AG08396 (cell line): ENCODE measurements around the gene MPC2.

ENCODE experiments used
- DNase-seq: peaks from one replicate; pipeline ENCODE4 v3.0.0; 2012; ENCODE audit warnings: low spot score, mixed read lengths

Gene MPC2

GRCh38 chr1:167936930-167937708, at the start of gene MPC2:
Gene MPC2, minus strand, starts transcription at chr1:167937072. Its CDS starts 1,231 bp downstream, at chr1:167935841.
- DNase-seq = peak; percentile 74

- DNase-seq = no peak
Observed at GRCh38 chr1:167984886-167985489, 48.1 kb upstream of the MPC2 start.

DNA sequence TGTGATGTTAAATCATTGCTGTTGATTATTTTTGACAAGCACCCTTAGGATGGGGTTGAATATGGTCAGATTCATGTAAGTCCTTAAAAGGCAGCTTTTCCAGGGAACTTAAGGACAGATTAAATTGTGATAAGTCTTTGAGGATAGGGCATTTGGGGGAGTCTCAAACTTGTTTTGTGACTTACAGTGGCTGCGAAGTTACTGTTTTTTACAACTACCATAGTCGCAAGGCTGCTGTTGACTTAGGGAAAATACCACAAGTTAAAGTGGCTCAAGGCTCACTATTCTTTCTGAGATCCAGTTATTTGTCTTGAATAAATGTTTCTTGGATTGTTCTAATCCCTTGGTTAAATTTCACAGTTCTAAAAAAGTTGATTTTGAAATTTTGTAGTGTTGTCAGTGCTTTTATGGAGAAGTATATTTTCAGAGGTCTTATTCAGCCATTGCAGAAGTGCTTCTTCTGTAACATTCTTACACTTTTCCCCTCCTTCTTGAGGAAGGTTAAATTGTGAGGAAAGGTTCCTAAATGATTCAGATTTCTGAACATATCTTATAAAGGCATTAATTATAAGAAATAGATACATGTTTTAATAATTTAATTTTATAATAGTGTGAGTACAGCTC, 47.0 kb upstream of the MPC2 start:
- DNase-seq = no peak

DNA sequence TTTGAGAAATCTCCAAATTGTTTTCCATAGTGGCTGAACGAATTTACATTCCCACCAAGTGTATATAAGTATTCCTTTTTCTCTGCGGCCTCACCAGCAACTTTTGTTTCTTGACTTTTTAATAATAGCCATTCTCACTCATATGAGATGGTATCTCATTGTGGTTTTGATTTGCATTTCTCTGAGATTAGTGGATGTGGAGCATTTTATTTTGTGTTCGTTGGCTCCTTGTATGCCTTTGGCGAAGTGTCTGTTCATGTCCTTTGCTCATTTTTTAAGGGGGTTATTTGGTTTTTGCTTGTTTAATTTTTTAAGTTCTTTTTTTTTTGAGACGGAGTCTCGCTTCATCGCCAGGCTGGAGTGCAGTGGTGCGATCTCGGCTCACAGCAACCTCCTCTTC, 45.1 kb upstream of the MPC2 start:
- no peak for DNase-seq

DNA sequence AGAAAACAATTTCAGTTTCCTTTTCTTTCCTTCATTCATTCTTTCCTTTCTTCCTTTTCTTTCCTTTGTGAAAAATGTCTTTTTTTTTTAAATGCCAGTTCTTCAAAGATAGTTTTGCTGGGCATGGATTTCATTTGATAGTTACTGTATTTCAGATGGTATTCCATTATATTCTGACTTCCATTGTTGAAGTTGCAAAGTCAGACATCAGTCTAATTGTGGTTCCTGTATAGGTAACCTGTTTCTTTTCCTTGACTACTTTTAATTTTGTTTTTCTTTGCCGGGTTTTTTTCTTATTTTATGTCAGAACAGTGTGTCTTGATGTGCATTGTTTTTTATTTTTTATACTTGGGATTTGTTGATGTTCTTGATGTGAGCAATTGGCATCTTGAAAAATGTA, 40.4 kb upstream of the MPC2 start:
- DNase-seq = no peak

- DNase-seq = no peak
Observed at GRCh38 chr1:167974698-167975097, 37.8 kb upstream of the MPC2 start.

GRCh38 chr1:167973832-167974231, 37.0 kb upstream of the MPC2 start:
- DNase-seq = no peak

- DNase-seq = no peak
Observed at GRCh38 chr1:167968569-167968968, 31.7 kb upstream of the MPC2 start.

DNA sequence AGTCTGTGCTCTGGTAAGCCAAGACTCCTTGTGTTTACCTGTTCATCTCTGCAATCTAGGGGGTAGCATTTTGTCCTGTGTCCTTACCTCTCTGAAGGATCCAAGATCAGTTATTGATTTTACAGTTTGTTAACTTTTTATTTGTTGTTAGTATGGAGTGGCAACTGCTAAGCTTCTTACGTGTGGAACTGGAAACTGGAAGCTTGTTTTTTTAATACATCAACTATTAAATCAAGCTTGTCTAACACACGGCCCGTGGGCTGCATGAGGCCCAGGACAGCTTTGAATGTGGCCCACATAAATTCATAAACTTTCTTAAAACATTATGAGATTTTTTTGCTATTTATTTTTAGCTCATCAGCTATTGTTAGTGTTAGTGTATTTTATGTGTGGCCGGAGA, 29.2 kb upstream of the MPC2 start:
- no peak for DNase-seq

GRCh38 chr1:167964646-167965045, 27.8 kb upstream of the MPC2 start:
- DNase-seq = no peak

DNA sequence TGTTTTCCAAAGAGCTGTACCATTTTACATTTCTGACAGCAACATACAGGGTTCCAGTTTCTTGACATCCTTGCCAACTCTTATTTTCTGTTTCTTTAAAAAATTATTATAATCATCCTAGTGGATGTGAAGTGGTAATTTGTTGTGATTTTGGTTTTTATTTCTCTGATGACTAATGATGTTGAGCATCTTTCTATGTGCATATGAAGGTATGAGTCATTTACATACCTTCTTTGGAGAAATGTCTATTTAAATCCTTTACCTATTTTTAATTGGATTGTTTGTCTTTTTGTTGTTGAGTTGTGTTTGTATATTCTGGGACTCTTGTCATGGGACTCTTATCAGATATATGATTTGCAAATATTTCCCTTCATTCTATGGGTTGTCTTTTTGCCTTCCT, 20.8 kb upstream of the MPC2 start:
- DNase-seq = no peak

DNA sequence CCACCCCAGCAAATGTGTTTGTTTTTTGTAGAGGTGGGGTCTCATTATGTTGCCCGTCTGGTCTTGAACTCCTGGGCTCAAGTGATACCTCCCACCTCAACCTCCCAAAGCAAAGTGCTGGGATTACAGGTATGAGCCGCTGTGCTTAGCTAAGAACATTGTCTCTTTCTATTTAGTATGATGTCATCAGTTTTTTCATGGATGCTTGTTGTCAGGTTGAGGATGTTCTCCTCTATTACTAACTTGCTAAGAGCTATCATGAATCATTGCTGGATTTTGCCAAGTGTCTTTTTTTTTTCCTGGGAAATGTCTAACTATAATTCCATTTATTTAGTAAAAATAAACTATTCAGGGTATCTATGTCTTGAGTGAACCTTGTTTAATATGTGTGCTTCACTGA, 19.0 kb upstream of the MPC2 start:
- no peak for DNase-seq

- no peak for DNase-seq
Observed at GRCh38 chr1:167950569-167950968, 13.7 kb upstream of the MPC2 start.

- no peak for DNase-seq
Observed at GRCh38 chr1:167949785-167950184, 12.9 kb upstream of the MPC2 start.

- DNase-seq = no peak
Observed at GRCh38 chr1:167947733-167948132, 10.9 kb upstream of the MPC2 start.

- DNase-seq = no peak
Observed at GRCh38 chr1:167943541-167943940, 6.7 kb upstream of the MPC2 start.

DNA sequence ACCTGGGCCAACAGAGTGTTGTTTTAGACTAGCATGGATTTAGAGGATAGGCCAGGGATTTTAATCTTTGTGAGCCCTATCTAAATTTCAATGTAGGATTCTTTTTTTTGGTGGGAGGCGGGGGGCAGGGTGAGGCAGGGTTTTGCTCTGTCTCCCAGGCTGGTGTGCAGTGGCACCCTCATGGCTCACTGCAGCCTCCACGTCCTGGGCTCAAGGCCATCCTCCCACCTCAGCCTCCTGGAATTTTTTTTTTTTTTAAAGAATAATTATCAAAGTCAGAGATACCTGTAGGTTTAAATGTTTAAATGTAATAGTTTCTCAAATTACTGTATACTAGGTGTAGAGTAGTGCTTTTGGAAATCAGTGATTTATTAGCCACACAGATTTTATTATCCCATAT, 3.4 kb upstream of the MPC2 start:
- no peak for DNase-seq

DNA sequence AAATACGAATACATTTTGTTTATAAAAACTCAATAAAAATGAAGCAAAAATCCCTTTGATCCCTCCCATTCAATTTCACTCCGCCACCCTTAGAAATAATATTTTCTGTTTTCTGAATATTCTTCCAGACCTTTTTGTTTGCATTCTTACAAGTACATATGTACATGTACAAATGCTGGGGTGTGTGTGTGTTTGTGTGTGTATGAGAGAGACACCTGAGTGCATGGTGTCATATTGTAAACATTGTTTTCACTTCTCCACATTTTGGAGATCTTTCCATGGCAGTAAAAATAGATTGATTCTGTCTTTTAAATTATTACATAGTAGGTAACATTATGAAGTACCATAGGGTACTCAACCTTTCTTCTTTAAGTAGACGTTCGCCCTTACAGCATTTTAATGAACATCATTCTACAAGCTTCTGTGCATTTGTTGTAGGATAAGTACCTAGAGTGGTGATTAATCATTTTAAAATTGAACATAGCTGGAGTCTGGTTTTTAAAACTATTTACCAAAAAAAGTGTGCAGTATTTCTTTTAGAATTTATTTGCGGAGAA, 1.3 kb upstream of the MPC2 start:
- DNase-seq = no peak

DNA sequence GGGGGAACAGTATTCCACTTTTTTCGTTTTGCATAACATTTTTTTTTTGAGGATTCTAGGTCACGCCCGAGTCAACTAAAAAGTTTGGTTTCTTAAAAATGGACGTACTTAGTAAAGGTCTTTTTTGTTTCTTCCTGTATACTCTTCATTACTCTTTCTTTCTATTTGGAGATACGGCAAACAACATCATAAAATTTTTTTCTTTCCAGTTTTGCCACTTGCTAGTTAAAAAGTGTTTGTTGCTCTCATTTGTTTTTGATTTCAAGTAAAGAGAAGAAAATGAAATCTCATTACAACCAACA, 788 bp upstream of the MPC2 start:
- DNase-seq = no peak

DNA sequence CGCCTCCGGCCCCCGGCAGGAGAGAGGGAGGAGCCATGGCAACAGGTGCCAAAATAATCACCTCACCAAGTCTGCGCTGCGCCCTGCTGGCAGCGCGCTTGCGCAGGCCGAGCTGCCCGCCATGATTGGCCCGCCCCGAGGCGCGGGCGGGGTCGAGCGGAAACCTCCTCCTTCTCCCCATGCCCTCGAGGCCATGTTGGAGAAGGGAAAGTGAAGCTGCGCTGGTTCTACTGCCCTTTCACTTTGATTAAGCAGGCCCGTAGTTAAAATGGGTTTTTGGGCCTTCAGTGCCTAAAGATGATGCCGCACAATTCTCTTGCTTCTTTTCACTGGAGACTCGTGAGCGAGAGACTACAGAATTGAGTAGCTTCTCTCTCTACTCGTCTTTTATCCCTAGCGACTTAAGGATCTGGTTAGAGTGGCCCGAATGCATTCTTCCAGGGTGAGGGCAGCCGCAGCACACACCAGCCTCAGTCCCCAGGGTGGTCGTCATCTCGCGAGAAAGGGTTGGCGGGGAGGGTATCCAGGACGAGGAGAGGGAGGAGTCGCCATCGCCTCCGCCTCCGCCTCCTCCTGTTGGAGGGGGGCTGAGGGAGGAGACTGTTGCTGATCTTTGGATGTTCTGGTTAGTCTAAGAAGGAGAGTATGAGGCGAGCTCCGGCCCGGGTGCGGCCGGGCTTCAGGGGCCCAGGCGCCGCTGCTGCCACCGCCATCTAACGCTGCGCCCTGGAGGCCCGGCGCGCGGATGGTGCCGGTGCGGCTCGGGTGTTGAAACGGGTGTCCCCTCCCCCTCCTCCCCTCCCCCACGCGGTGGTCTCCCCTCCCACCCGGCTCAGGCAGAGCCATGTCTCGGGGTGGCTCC, 573 bp downstream of the MPC2 start, which contains the start of gene DCAF6:
DCAF6 (plus strand) TSS at position 616 of the 862 bp plus-strand sequence; CDS start at position 845, 229 bp downstream.
- peak; percentile 99 for DNase-seq

DNA sequence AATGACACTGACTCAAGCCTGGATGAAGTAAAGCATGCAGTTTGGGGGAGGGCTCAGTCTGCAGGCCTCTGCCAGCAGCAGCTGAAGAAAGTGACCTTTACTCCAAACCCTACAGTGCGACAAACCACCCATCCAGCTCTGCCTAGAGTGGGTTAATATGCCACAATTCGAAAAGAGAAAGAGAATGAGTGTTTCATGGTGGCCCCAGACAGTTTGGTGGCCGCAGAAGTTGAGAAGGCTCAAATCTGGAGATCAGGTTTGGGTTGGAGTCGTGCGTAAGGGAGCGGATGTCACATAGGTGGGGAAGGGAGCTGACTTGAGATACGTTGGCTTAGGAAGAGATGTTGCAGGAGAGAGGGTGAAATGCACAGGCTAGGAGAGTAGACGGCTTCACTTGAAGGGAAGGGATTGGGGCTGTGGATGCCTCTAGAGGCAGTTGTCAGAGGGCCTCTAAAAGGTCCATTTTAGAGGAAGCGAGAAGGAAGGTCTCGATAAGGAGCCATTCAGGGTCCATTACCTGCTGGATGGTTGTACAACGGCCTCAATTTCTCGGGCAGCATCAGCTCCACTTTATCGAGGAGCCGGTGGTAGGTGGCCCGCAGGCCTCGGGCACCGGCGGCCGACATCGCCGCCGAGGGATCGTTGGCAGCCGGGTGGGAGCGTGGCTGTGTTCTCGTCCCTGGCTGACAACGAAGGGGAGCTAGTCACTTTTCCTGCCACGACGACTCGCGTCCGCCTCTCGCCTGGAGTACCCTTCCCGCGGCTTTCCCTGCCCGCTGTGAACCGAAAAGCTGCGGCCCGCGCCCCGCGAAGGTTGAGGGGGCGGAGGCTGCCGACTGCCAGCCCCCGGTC, 1.4 kb downstream of the MPC2 start:
- DNase-seq = peak; percentile 39
